ENCODE results near the gene PLA2G2F. TPM values are rescaled to one million over a fixed set of nuclear protein-coding genes. Genes with fewer than 3 reads are reported as not detected.

Gene PLA2G2F
- total RNA-seq, 1 experiment from 2014 or later, result not detected

- Mint-ChIP-seq H3K27me3 (ENCODE audit: low read depth) (0 out of 2 replicates have a peak, but pooled peaks cover 3% of the 10 kb centered on the region), H3K36me3 (peaks cover 8% of the 10 kb centered on the region), H3K27ac (no peak overlapping the region; the same call in 1 of the 2 replicates), H3K4me3 (no peak overlapping the region), H3K9me3 (peaks cover 11% of the 10 kb centered on the region), H3K4me1 (no peaks in the 10 kb centered on the region)
- DNase-seq (ENCODE audit: low spot score) (no peak), ATAC-seq (no peak)
- TF ChIP-seq ZNF396 (CRISPR knock-in tag; IDR thresholded peaks at IDR 0.05; ENCODE audit: borderline replicate concordance) (no peak), SMAD3 (CRISPR knock-in tag; IDR thresholded peaks at IDR 0.05; ENCODE audit: borderline replicate concordance) (no peak), E2F5 (CRISPR knock-in tag; IDR thresholded peaks at IDR 0.05) (no peak), ATF2 (CRISPR knock-in tag; IDR thresholded peaks at IDR 0.05; ENCODE audit: borderline replicate concordance, low read depth) (no peak)
- ChIA-PET POLR2A (no interaction called here), CTCF (no interaction called here)
Measured at GRCh38 chr1:20139776-20140612, 871 bp downstream of the PLA2G2F start.

GRCh38 chr1:20141001-20141400 is 1.9 kb downstream of the PLA2G2F start:
- POLR2A ChIA-PET, result no interaction called here

GRCh38 chr1:20141466-20141865 is 2.3 kb downstream of the PLA2G2F start:
- Mint-ChIP-seq H3K4me1 (no peaks in the 10 kb centered on the region), H3K4me3 (no peak overlapping the region), H3K27ac (no peak overlapping the region), H3K27me3 (ENCODE audit: low read depth) (0 out of 2 replicates have a peak, but pooled peaks cover 3% of the 10 kb centered on the region), H3K9me3 (peaks cover 11% of the 10 kb centered on the region), H3K36me3 (peaks cover 8% of the 10 kb centered on the region)
- DNase-seq (ENCODE audit: low spot score), result no peak
- CTCF ChIA-PET, result interaction anchor here (1.3 kb wide), 1 partner anchor 167 kb away, joined by 5 read pairs; no protein-coding TSS in a partner anchor
- POLR2A ChIA-PET, result no interaction called here
- no peak for ATAC-seq
- TF ChIP-seq ZNF138 (CRISPR knock-in tag; conservative IDR thresholded peaks at IDR 0.05) (no peak), ZNF317 (CRISPR knock-in tag; IDR thresholded peaks at IDR 0.05; ENCODE audit: borderline replicate concordance, low read depth) (no peak), PRDM15 (CRISPR knock-in tag; IDR thresholded peaks at IDR 0.05) (no peak), ZMAT4 (CRISPR knock-in tag; IDR thresholded peaks at IDR 0.05) (no peak), ZNF396 (CRISPR knock-in tag; IDR thresholded peaks at IDR 0.05; ENCODE audit: borderline replicate concordance) (no peak), ZNF232 (CRISPR knock-in tag; IDR thresholded peaks at IDR 0.05) (no peak), ZNF532 (CRISPR knock-in tag; IDR thresholded peaks at IDR 0.05; ENCODE audit: borderline replicate concordance) (no peak), E2F5 (CRISPR knock-in tag; IDR thresholded peaks at IDR 0.05) (no peak)

More at GRCh38 chr1:20141001-20141400, 1.9 kb downstream of the PLA2G2F start:
- TF ChIP-seq IRF2 (CRISPR knock-in tag; IDR thresholded peaks at IDR 0.05; ENCODE audit: borderline replicate concordance, low read depth) (no peak), CREM (CRISPR knock-in tag; IDR thresholded peaks at IDR 0.05) (no peak), ELF4 (CRISPR knock-in tag; IDR thresholded peaks at IDR 0.05; ENCODE audit: low read depth) (no peak), ESRRA (CRISPR knock-in tag; IDR thresholded peaks at IDR 0.05; ENCODE audit: borderline replicate concordance) (no peak), ZSCAN18 (CRISPR knock-in tag; IDR thresholded peaks at IDR 0.05) (no peak), ETV6 (CRISPR knock-in tag; IDR thresholded peaks at IDR 0.05) (no peak), ZNF423 (CRISPR knock-in tag; IDR thresholded peaks at IDR 0.05) (no peak), EMX1 (CRISPR knock-in tag; IDR thresholded peaks at IDR 0.05) (no peak), TCF7 (CRISPR knock-in tag; IDR thresholded peaks at IDR 0.05; ENCODE audit: low read depth) (no peak), NR3C1 (CRISPR knock-in tag; conservative IDR thresholded peaks at IDR 0.05; ENCODE audit: low read depth) (no peak), NR2C2 (CRISPR knock-in tag; IDR thresholded peaks at IDR 0.05) (no peak)
- no peak for DNase-seq (ENCODE audit: low spot score)
- Mint-ChIP-seq H3K4me1 (no peaks in the 10 kb centered on the region), H3K36me3 (peaks cover 8% of the 10 kb centered on the region), H3K27ac (no peak overlapping the region), H3K4me3 (no peak overlapping the region), H3K9me3 (peaks cover 11% of the 10 kb centered on the region), H3K27me3 (ENCODE audit: low read depth) (0 out of 2 replicates have a peak, but pooled peaks cover 3% of the 10 kb centered on the region)
- CTCF ChIA-PET, result no interaction called here
- ATAC-seq, result no peak
